ENCODE results near the gene JAKMIP2. TPM values are rescaled to one million over a fixed set of nuclear protein-coding genes. Genes with fewer than 3 reads are reported as not detected.

Gene JAKMIP2
- total and polyA plus RNA-seq, 2 experiments from 2014 or later, result 0.23 TPM; not detected in 1

GRCh38 chr5:147800491-147800890 lies 18.0 kb upstream of the JAKMIP2 start:
- Histone ChIP-seq H3K27ac (no peak overlapping the region), H3K27me3 (replicated peaks; ENCODE audit: insufficient read depth) (0 out of 2 replicates have a peak, but pooled peaks cover 5% of the 10 kb centered on the region), H3K9ac (no peak overlapping the region), H4K20me1 (ENCODE audit: insufficient read depth) (no peaks in the 10 kb centered on the region), H3F3A (ENCODE audit: insufficient read depth) (no peaks in the 10 kb centered on the region), H3K9me3 (ENCODE audit: low read depth) (no peaks in the 10 kb centered on the region), H3K4me3 (no peak overlapping the region), H3K9me2 (ENCODE audit: insufficient read depth) (no peaks in the 10 kb centered on the region), H3K79me2 (ENCODE audit: insufficient read depth) (no peaks in the 10 kb centered on the region), H3K4me2 (ENCODE audit: unreplicated experiment) (no peak overlapping the region), H3K36me3 (ENCODE audit: low read depth) (no peaks in the 10 kb centered on the region), H3K4me1 (ENCODE audit: insufficient read depth) (no peaks in the 10 kb centered on the region), H2AFZ (no peak overlapping the region)
- no peak for TF ChIP-seq EZH2phosphoT487 (IDR thresholded peaks at IDR 0.05; ENCODE audit: insufficient read depth, low read depth)
- no peak for TF ChIP-seq EZH2 (IDR thresholded peaks at IDR 0.05; ENCODE audit: insufficient read depth, poor library complexity, severe bottlenecking)
- in situ Hi-C loops (cut with MboI), result loop anchor here (10.0 kb wide), 1 partner anchor 156 kb away; no protein-coding TSS in a partner anchor
- no peak for DNase-seq
- 10 to 11% methylated on average over 3 of the region's 3 CpGs for WGBS, 2 experiments (ENCODE audit: low coverage in 1 of 2, low lambda C conversion rate in 2 of 2, missing lambda C conversion rate in 2 of 2)

GRCh38 chr5:147796556-147797308 lies 14.2 kb upstream of the JAKMIP2 start:
- Histone ChIP-seq H3K79me2 (ENCODE audit: insufficient read depth) (no peaks in the 10 kb centered on the region), H3K36me3 (ENCODE audit: low read depth) (no peaks in the 10 kb centered on the region), H4K20me1 (ENCODE audit: insufficient read depth) (no peaks in the 10 kb centered on the region), H3K9me3 (ENCODE audit: low read depth) (no peaks in the 10 kb centered on the region), H3K9ac (no peak overlapping the region), H3F3A (ENCODE audit: insufficient read depth) (no peaks in the 10 kb centered on the region), H3K4me3 (no peak overlapping the region), H3K27ac (no peak overlapping the region), H3K4me1 (ENCODE audit: insufficient read depth) (no peaks in the 10 kb centered on the region), H2AFZ (no peak overlapping the region), H3K27me3 (replicated peaks; ENCODE audit: insufficient read depth) (0 out of 2 replicates have a peak, but pooled peaks cover 5% of the 10 kb centered on the region), H3K9me2 (ENCODE audit: insufficient read depth) (no peaks in the 10 kb centered on the region), H3K4me2 (ENCODE audit: unreplicated experiment) (no peak overlapping the region)
- TF ChIP-seq EZH2 (IDR thresholded peaks at IDR 0.05; ENCODE audit: insufficient read depth, poor library complexity, severe bottlenecking), result no peak
- TF ChIP-seq EZH2phosphoT487 (IDR thresholded peaks at IDR 0.05; ENCODE audit: insufficient read depth, low read depth), result no peak
- in situ Hi-C loops (cut with MboI), result no loop called here
- DNase-seq, result no peak
- WGBS, 2 experiments (ENCODE audit: low coverage in 1 of 2, low lambda C conversion rate in 2 of 2, missing lambda C conversion rate in 2 of 2), result 41% methylated on average over 6 of the region's 6 CpGs

GRCh38 chr5:147791181-147791580 lies 8.7 kb upstream of the JAKMIP2 start:
- Histone ChIP-seq H3K9me2 (ENCODE audit: insufficient read depth) (no peaks in the 10 kb centered on the region), H3K4me1 (ENCODE audit: insufficient read depth) (no peaks in the 10 kb centered on the region), H3K4me2 (ENCODE audit: unreplicated experiment) (no peak overlapping the region), H3K27ac (no peak overlapping the region), H4K20me1 (ENCODE audit: insufficient read depth) (no peaks in the 10 kb centered on the region), H2AFZ (no peak overlapping the region), H3K4me3 (no peak overlapping the region), H3K9me3 (ENCODE audit: low read depth) (no peaks in the 10 kb centered on the region), H3K79me2 (ENCODE audit: insufficient read depth) (no peaks in the 10 kb centered on the region), H3K27me3 (replicated peaks; ENCODE audit: insufficient read depth) (no peaks in the 10 kb centered on the region), H3F3A (ENCODE audit: insufficient read depth) (no peaks in the 10 kb centered on the region), H3K36me3 (ENCODE audit: low read depth) (no peaks in the 10 kb centered on the region), H3K9ac (no peak overlapping the region)
- in situ Hi-C loops (cut with MboI), result no loop called here
- no peak for DNase-seq
- TF ChIP-seq EZH2 (IDR thresholded peaks at IDR 0.05; ENCODE audit: insufficient read depth, poor library complexity, severe bottlenecking) (no peak), EZH2phosphoT487 (IDR thresholded peaks at IDR 0.05; ENCODE audit: insufficient read depth, low read depth) (no peak)
- WGBS, 2 experiments (ENCODE audit: low coverage in 1 of 2, low lambda C conversion rate in 2 of 2, missing lambda C conversion rate in 2 of 2), result 37 to 39% methylated on average over 6 of the region's 6 CpGs

GRCh38 chr5:147789820-147790219 lies 7.3 kb upstream of the JAKMIP2 start:
- in situ Hi-C loops (cut with MboI), result no loop called here
- Histone ChIP-seq H3K9me3 (ENCODE audit: low read depth) (no peaks in the 10 kb centered on the region), H3K9me2 (ENCODE audit: insufficient read depth) (no peaks in the 10 kb centered on the region), H3F3A (ENCODE audit: insufficient read depth) (no peaks in the 10 kb centered on the region), H3K4me2 (ENCODE audit: unreplicated experiment) (no peak overlapping the region), H2AFZ (no peak overlapping the region), H3K4me3 (no peak overlapping the region), H3K36me3 (ENCODE audit: low read depth) (no peaks in the 10 kb centered on the region), H3K9ac (no peak overlapping the region), H3K27me3 (replicated peaks; ENCODE audit: insufficient read depth) (no peaks in the 10 kb centered on the region), H3K27ac (no peak overlapping the region), H3K79me2 (ENCODE audit: insufficient read depth) (no peaks in the 10 kb centered on the region), H4K20me1 (ENCODE audit: insufficient read depth) (no peaks in the 10 kb centered on the region), H3K4me1 (ENCODE audit: insufficient read depth) (no peaks in the 10 kb centered on the region)
- DNase-seq, result no peak
- TF ChIP-seq EZH2 (IDR thresholded peaks at IDR 0.05; ENCODE audit: insufficient read depth, poor library complexity, severe bottlenecking), result no peak
- no peak for TF ChIP-seq EZH2phosphoT487 (IDR thresholded peaks at IDR 0.05; ENCODE audit: insufficient read depth, low read depth)
- 21 to 22% methylated on average over 2 of the region's 2 CpGs for WGBS, 2 experiments (ENCODE audit: low coverage in 1 of 2, low lambda C conversion rate in 2 of 2, missing lambda C conversion rate in 2 of 2)

All from GM23248 (cell line).